Ramos (cell line): ENCODE results near the gene CBX6.

ENCODE experiments used
- in situ Hi-C: fragments of 300-500 bp; cut with MboI; formaldehyde crosslinking; loops from one replicate; pipeline ENCODE4 v1.14.3; 2022; ENCODE audit warnings: low sequenced_read_pairs; ENCODE audit not compliant: unreplicated experiment

Gene CBX6

GRCh38 chr22:38827510-38827909, 44.5 kb downstream of the CBX6 start:
- in situ Hi-C loops: no loop called here

- in situ Hi-C loops: no loop called here
Measured at GRCh38 chr22:38826801-38827200, 45.2 kb downstream of the CBX6 start.

GRCh38 chr22:38826386-38826785, 45.6 kb downstream of the CBX6 start:
- in situ Hi-C loops: no loop called here

GRCh38 chr22:38824585-38824984, 47.4 kb downstream of the CBX6 start:
- in situ Hi-C loops: no loop called here

- in situ Hi-C loops: no loop called here
Measured at GRCh38 chr22:38823637-38824036, 48.4 kb downstream of the CBX6 start.

- in situ Hi-C loops: no loop called here
Measured at GRCh38 chr22:38823076-38823475, 48.9 kb downstream of the CBX6 start.

- in situ Hi-C loops: no loop called here
Measured at GRCh38 chr22:38820020-38820419, 52.0 kb downstream of the CBX6 start.

- in situ Hi-C loops: no loop called here
Measured at GRCh38 chr22:38819387-38819940, 52.6 kb downstream of the CBX6 start.

- in situ Hi-C loops: no loop called here
Measured at GRCh38 chr22:38817196-38817595, 54.8 kb downstream of the CBX6 start.

- in situ Hi-C loops: no loop called here
Measured at GRCh38 chr22:38815842-38816241, 56.2 kb downstream of the CBX6 start.
